Measurements from ENCODE around the gene TENT4A. TPM values are rescaled to one million over a fixed set of nuclear protein-coding genes. Genes with fewer than 3 reads are reported as not detected.

The TENT4A gene
- total and polyA plus RNA-seq, 11 donors = 4.3 to 20.3 (median 11.2) TPM

DNA sequence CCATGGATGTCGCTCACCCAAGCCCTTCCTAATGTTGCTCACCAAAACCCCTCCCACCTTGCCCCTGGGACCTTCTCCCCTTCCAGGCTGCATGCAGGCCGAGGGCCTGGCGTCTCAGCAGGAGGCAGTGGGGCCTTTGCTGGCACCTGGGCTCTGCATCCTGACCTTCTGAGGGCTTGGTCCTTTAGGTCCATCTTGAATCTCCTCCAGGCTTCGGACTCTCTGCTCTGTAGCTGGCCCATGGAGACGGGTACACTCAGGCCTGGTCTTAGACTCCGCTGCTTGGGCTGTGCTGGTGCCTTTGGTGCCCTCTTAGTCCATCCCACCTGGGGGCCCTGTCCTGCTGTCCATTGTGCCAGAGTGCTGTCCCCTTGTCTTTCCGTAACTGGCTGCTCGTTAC, 14.0 kb downstream of the TENT4A start:
- H3K4me3 ChIP-seq = no peak overlapping the region
- peaks cover 0 to 20% (median 0%) of the 10 kb centered on the region in 9 donors for H3K36me3 ChIP-seq
- peaks cover 13 to 96% (median 75%) of the 10 kb centered on the region in 12 donors for H3K4me1 ChIP-seq
- no peaks in the 10 kb centered on the region for H3K27me3 ChIP-seq
- 94 to 96% (median 95%) methylated on average over 8 of the region's 8 CpGs for WGBS, 4 donors
- TF ChIP-seq, protein P1, sequence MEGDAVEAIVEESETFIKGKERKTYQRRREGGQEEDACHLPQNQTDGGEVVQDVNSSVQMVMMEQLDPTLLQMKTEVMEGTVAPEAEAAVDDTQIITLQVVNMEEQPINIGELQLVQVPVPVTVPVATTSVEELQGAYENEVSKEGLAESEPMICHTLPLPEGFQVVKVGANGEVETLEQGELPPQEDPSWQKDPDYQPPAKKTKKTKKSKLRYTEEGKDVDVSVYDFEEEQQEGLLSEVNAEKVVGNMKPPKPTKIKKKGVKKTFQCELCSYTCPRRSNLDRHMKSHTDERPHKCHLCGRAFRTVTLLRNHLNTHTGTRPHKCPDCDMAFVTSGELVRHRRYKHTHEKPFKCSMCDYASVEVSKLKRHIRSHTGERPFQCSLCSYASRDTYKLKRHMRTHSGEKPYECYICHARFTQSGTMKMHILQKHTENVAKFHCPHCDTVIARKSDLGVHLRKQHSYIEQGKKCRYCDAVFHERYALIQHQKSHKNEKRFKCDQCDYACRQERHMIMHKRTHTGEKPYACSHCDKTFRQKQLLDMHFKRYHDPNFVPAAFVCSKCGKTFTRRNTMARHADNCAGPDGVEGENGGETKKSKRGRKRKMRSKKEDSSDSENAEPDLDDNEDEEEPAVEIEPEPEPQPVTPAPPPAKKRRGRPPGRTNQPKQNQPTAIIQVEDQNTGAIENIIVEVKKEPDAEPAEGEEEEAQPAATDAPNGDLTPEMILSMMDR (IDR thresholded peaks at IDR 0.05) = no peak
- TF ChIP-seq POLR2A (IDR thresholded peaks at IDR 0.05) = no peak
- intact Hi-C loops (cut with DNase I) = no loop called here
- DNase-seq (no peak), ATAC-seq (peak in 1 of 4 donors; percentile 9)
- no peak overlapping the region for H3K27ac ChIP-seq
- no peaks in the 10 kb centered on the region for H3K9me3 ChIP-seq

DNA sequence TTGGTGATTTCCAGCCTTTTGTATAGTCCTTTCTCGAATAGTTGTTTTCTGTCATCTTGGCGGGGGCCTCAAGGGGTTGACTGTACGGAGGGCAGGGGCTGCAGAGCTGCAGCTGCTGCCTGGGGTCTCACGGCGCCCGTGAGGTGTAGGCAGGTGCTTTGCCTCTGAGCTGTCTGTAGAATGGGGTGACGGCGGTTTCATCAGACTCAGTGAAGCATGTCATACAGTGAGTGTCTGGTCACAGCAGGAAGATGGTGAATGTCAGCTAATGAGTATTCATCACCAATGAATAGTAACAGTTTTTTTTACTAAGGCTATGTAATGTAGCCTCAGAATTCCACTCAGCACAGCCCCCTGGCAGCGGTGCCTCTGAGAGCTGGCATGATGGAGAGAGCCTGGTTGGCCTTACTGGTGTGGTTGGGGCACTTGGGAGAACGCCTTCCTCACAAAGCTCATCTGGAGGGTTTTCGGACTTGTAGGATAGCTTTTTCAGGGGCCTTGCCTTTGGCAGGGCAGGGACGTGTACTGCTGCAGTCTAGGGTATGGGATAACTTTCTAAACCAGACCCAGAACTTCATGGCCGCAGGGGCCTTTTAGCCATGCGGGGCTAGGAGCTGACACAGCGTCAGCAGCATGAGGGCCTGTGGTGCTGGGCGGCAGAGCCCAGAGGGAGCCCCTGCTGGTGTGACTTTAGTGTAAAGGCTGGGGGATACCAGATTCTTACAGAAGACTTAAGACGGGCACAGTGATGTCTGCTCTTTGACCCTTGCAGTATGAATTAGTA, 15.0 kb downstream of the TENT4A start:
- TF ChIP-seq POLR2A (IDR thresholded peaks at IDR 0.05) = no peak
- TF ChIP-seq, protein P1 (IDR thresholded peaks at IDR 0.05) = no peak
- DNase-seq (no peak), ATAC-seq (no peak)
- Histone ChIP-seq H3K27me3 (no peaks in the 10 kb centered on the region), H3K4me3 (no peak overlapping the region), H3K4me1 (peaks cover 12 to 96% (median 75%) of the 10 kb centered on the region in 12 donors), H3K9me3 (no peaks in the 10 kb centered on the region), H3K27ac (no peak overlapping the region), H3K36me3 (peaks cover 0 to 20% (median 0%) of the 10 kb centered on the region in 9 donors)
- intact Hi-C loops (cut with DNase I) = no loop called here
- 88 to 92% (median 89%) methylated on average over 15 to 17 of the region's 17 CpGs for WGBS, 4 donors

DNA sequence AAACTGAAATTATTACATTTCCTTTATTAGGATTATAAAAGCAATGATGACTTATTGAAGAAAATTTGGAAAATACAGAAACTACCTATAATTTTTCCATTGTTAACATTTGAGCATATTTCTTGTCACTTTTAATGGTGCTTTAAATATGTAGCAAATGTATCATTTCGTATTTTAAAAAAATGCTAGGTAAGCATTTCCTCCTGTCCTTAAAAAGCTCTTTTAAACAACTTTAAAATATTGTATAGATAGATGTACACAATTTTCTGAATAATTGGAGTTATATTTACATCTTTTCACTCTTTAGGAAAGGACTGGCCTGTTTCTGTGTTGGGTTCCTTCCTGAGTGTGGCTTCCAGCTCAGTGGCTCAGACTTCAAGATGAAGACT, 15.6 kb downstream of the TENT4A start:
- 91 to 93% (median 92%) methylated on average over 1 of the region's 1 CpG for WGBS, 4 donors
- no peaks in the 10 kb centered on the region for H3K27me3 ChIP-seq
- ATAC-seq (no peak), DNase-seq (no peak)
- intact Hi-C loops (cut with DNase I) = no loop called here
- peak overlapping the region in 1 of 12 donors; percentile 70 for H3K27ac ChIP-seq
- peaks cover 0 to 18% (median 0%) of the 10 kb centered on the region in 9 donors for H3K36me3 ChIP-seq
- TF ChIP-seq POLR2A (IDR thresholded peaks at IDR 0.05) = no peak
- TF ChIP-seq, protein P1 (IDR thresholded peaks at IDR 0.05) = no peak
- H3K4me1 ChIP-seq = peaks cover 17 to 96% (median 75%) of the 10 kb centered on the region in 12 donors
- H3K4me3 ChIP-seq = no peak overlapping the region
- no peaks in the 10 kb centered on the region for H3K9me3 ChIP-seq
